Superior temporal gyrus (tissue), 1 donor: ENCODE results near the gene PUSL1.

ENCODE experiments used
- DNase-seq: peaks from one replicate; pipeline ENCODE4 v3.0.0-alpha.2; 2016; ENCODE audit errors: extremely low spot score

Gene PUSL1

GRCh38 chr1:1307923-1308755, at the start of gene PUSL1, which contains the start of gene ACAP3:
Gene PUSL1 (plus strand): TSS chr1:1308597. CDS start chr1:1308644, 47 bp downstream.
Gene ACAP3 (minus strand): TSS chr1:1307930. CDS start chr1:1307815, 115 bp downstream.
- DNase-seq: peak; percentile 87

- DNase-seq: no peak
These were observed 49.3 kb upstream of the PUSL1 start for GRCh38 chr1:1259119-1259488.

- no peak for DNase-seq
These were observed 48.9 kb upstream of the PUSL1 start for GRCh38 chr1:1259540-1259939.

- no peak for DNase-seq
These were observed 48.3 kb upstream of the PUSL1 start for GRCh38 chr1:1259951-1260600.

GRCh38 chr1:1260843-1261560, 47.4 kb upstream of the PUSL1 start:
- no peak for DNase-seq

- DNase-seq: no peak
These were observed 46.3 kb upstream of the PUSL1 start for GRCh38 chr1:1262071-1262470.

- no peak for DNase-seq
These were observed 45.6 kb upstream of the PUSL1 start for GRCh38 chr1:1262758-1263157.

GRCh38 chr1:1264026-1264425, 44.4 kb upstream of the PUSL1 start:
- DNase-seq: no peak

GRCh38 chr1:1264868-1265272, 43.5 kb upstream of the PUSL1 start:
- no peak for DNase-seq

- no peak for DNase-seq
These were observed 40.7 kb upstream of the PUSL1 start for GRCh38 chr1:1267488-1268283.

GRCh38 chr1:1268284-1268682, 40.1 kb upstream of the PUSL1 start:
- no peak for DNase-seq

GRCh38 chr1:1270813-1271212, 37.6 kb upstream of the PUSL1 start:
- DNase-seq: no peak

GRCh38 chr1:1272341-1273208, 35.8 kb upstream of the PUSL1 start:
- no peak for DNase-seq

GRCh38 chr1:1273209-1273511, 35.2 kb upstream of the PUSL1 start:
- DNase-seq: no peak

GRCh38 chr1:1273512-1274298, 34.7 kb upstream of the PUSL1 start, which contains the start of gene UBE2J2:
Gene UBE2J2 (minus strand): TSS chr1:1273854. CDS start chr1:1267992, 5,862 bp downstream.
- peak; percentile 79 for DNase-seq

- DNase-seq: no peak
These were observed 34.0 kb upstream of the PUSL1 start for GRCh38 chr1:1274299-1274930.

GRCh38 chr1:1274931-1275431, 33.4 kb upstream of the PUSL1 start:
- DNase-seq: no peak

GRCh38 chr1:1275836-1276235, 32.6 kb upstream of the PUSL1 start:
- DNase-seq: no peak

- no peak for DNase-seq
These were observed 29.8 kb upstream of the PUSL1 start for GRCh38 chr1:1278620-1279019.
